Measurements from ENCODE around the gene PEX5. TPM values are rescaled to one million over a fixed set of nuclear protein-coding genes. Genes with fewer than 3 reads are reported as not detected.

Gene PEX5
- total and polyA plus RNA-seq, 8 donors, result 34.1 to 59.4 (median 50.3) TPM

GRCh38 chr12:7169951-7170350 is 19.5 kb upstream of the PEX5 start:
- Histone ChIP-seq H3K27me3 (no peaks in the 10 kb centered on the region), H3K36me3 (no peaks in the 10 kb centered on the region), H3K9me3 (peaks cover 0 to 48% of the 10 kb centered on the region in 2 donors), H3K4me1 (no peaks in the 10 kb centered on the region), H3K4me3 (no peak overlapping the region), H3K27ac (no peak overlapping the region)
- DNase-seq, result no peak
- intact Hi-C loops (cut with DNase I), result no loop called here
- ATAC-seq, result no peak
- no peak for TF ChIP-seq CTCF (IDR thresholded peaks at IDR 0.05)

GRCh38 chr12:7171854-7172253 is 17.6 kb upstream of the PEX5 start:
- no peak overlapping the region for H3K27ac ChIP-seq
- no peaks in the 10 kb centered on the region for H3K36me3 ChIP-seq
- intact Hi-C loops (cut with DNase I), result no loop called here
- DNase-seq, result no peak
- peaks cover 0 to 51% of the 10 kb centered on the region in 2 donors for H3K9me3 ChIP-seq
- H3K4me3 ChIP-seq, result no peak overlapping the region
- no peak for TF ChIP-seq CTCF (IDR thresholded peaks at IDR 0.05)
- no peaks in the 10 kb centered on the region for H3K4me1 ChIP-seq
- H3K27me3 ChIP-seq, result no peaks in the 10 kb centered on the region
- no peak for ATAC-seq

GRCh38 chr12:7175493-7175892 is 14.0 kb upstream of the PEX5 start:
- Histone ChIP-seq H3K4me1 (no peaks in the 10 kb centered on the region), H3K4me3 (no peak overlapping the region), H3K27me3 (no peaks in the 10 kb centered on the region), H3K36me3 (no peaks in the 10 kb centered on the region), H3K27ac (no peak overlapping the region), H3K9me3 (peaks cover 0 to 24% of the 10 kb centered on the region in 2 donors)
- no peak for ATAC-seq
- DNase-seq, result no peak
- intact Hi-C loops (cut with DNase I), result no loop called here
- no peak for TF ChIP-seq CTCF (IDR thresholded peaks at IDR 0.05)

- no peak overlapping the region for H3K4me3 ChIP-seq
- no peak for TF ChIP-seq CTCF (IDR thresholded peaks at IDR 0.05)
- H3K36me3 ChIP-seq, result no peaks in the 10 kb centered on the region
- no peaks in the 10 kb centered on the region for H3K4me1 ChIP-seq
- no peaks in the 10 kb centered on the region for H3K27me3 ChIP-seq
- H3K27ac ChIP-seq, result no peak overlapping the region
- intact Hi-C loops (cut with DNase I), result no loop called here
- DNase-seq (no peak), ATAC-seq (no peak)
- H3K9me3 ChIP-seq, result peaks cover 0 to 13% of the 10 kb centered on the region in 2 donors
Measured at GRCh38 chr12:7176595-7176994, 12.9 kb upstream of the PEX5 start.

GRCh38 chr12:7178481-7178880 is 11.0 kb upstream of the PEX5 start:
- Histone ChIP-seq H3K36me3 (no peaks in the 10 kb centered on the region), H3K4me3 (no peak overlapping the region), H3K9me3 (peaks cover 0 to 3% of the 10 kb centered on the region in 2 donors), H3K4me1 (no peaks in the 10 kb centered on the region), H3K27ac (no peak overlapping the region), H3K27me3 (no peaks in the 10 kb centered on the region)
- intact Hi-C loops (cut with DNase I), result no loop called here
- no peak for TF ChIP-seq CTCF (IDR thresholded peaks at IDR 0.05)
- DNase-seq, result no peak
- ATAC-seq, result no peak
